Activated CD4-positive, alpha-beta T cell treated with anti-CD3 and anti-CD28 coated beads, Interleukin-2, Interleukin-6, amounts not matched to agents 100 ng/mL and 50 ng/mL, durations not matched to agents 16 hours and 8 hours (primary cell): ENCODE measurements around the gene EVI5L.
"Not testable (repeated sequence)": the region's sequence is repeated elsewhere in the genome, so short reads cannot be mapped to it uniquely, and the experiment has no call there.

Experiments
- DNase-seq: peaks from one replicate; pipeline ENCODE4 v3.0.0-alpha.2; 2020

The EVI5L gene

GRCh38 chr19:7848779-7849457, 18.9 kb downstream of the EVI5L start:
- no peak for DNase-seq

DNA sequence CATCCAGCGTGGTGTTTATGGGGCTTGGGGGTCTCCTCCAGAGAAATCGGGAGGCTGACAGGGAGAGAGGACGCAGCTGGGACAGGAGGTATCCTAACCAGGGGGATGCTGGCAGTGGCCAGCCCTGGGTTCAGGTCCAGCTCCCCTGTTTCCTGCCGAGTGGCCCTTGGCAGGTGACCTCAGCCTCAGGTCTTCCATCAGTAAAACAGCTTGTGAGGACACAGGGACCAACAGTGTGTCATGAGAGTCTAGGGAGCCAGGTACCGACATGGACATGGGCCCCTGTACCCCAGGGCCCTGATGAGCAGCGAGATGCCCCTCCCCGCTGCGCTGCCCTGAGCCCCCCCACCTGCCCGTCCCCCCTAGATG, 19.6 kb downstream of the EVI5L start:
- no peak for DNase-seq

- no peak for DNase-seq
Observed at GRCh38 chr19:7850000-7850813, 20.2 kb downstream of the EVI5L start.

GRCh38 chr19:7850945-7851622, 21.1 kb downstream of the EVI5L start:
- DNase-seq = no peak

DNA sequence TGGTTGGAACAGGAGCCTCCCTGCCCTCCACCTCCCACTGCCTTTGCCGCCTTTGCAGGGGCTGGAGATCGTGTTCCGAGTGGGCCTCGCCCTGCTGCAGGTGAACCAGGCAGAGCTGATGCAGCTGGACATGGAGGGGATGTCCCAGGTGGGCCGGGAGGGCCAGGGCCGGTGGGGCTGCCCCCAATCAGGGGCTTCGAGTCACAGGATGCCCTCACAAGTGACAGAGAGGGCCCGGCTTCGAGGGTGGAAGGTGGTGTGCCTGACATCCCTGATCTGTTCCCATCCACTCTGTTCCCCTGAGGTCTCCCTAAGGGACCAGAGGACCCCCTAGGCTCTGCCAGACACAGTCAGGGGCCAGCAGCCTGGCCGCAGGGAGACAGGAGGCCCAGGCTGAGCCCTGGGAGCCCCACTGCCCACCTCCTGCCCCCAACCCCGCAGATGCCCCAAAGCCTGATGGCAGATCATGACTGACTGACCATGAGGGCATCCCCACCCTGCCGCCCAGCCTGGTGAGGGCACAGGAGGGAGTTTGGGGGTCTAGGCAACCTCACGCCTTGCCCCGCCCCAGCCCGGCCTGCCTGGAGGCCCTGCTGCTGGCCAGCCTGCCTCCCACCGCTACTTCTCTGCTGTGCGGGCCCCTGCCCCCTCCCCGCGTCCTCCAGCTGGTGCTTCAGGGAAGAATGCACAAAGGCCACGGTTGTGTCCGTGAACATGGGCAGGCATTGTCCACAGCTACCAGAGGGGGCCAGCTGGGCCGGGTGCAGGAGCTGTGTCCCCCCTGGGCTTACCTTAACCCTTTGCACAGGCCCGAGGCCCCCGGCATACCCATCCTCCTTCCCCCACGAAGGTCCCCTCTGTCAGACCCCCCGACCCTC, 21.8 kb downstream of the EVI5L start:
- no peak for DNase-seq

DNA sequence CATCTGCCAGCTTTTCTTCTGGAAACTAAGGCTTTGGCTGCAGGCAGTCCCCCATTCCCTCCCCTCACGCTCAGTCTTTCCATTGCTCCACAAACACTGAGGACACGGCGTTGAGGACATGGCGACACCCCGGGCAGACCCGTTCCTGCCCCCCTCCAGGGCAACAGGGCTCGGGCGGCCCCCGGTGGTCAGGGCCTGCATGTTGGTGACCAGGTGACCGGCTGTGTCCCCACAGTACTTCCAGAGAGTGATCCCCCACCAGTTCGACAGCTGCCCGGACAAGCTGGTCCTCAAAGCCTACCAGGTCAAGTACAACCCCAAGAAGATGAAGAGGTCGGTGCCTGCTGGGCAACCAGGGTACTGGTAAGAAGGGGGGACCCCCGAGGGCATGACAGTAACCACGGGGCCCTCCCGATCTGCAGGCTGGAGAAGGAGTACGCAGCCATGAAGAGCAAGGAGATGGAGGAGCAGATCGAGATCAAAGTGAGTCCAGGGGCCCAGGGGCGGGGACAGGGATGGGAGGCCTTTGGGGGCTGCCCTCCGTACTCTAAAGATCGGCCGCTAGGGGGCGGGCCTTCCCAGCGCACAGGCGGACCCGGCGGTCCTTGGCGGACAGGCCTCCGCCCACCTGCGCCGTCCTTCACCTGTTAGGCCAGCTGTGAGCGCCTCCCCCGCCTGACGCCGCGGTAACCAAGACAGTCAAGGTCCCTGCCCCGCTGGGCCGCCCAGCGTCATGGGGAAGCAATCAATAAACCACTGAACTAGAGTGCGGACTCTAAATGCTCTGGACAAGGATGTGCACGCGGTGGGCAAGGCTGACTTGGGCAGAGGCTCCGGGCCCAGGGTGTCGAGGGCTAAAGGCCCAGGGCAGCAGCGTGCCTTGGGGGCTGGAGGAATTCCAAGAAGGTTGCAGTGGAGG, 23.1 kb downstream of the EVI5L start:
- DNase-seq = peak; percentile 75

DNA sequence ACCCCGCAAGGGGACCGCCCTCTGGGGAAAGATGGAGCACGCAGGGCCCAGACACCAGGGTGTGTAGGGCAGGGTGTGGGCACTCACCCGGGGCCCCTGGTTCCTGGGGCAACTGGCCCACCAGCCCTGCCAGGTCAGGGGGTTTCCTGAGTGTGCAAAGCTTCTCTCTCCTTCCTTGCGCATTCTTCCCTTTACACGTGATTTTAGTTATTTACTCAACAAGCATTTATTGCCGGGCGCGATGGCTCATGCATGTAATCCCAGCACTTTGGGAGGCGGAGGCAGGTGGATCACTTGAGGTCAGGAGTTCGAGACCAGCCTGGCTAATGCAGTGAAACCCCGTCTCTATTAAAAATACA, 23.7 kb downstream of the EVI5L start:
- DNase-seq = no peak

DNA sequence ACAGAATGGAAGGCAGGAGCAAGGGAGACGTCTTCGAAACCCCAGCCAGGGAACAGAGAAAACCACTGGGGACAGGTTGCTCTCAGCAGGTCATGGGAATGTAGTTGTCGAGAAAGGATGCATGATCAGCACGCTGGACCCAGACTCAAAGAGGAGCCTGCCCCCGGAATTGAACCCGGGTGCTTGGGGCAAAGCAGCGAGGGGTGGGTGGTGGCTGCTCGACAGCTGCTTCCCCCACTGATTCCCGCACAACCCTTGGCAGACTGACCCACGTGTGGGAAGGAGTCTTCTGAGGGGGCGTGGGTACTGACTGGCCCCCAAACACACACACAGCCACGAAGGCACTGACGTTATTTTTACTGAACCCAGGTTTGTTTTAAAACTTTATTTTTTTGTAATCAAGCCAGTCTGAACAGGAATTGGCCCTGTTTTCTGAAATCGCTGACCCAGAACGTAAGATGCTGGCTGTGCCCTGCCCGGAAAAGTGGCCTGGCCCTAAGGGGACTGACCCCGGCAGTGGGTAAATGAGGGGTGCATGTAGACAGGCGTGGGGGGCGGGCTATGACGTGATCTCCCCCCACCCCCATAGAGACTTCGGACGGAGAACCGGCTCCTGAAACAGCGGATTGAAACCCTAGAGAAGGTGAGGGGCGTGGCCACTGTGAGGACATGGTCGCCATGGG, 25.5 kb downstream of the EVI5L start:
- DNase-seq = no peak

DNA sequence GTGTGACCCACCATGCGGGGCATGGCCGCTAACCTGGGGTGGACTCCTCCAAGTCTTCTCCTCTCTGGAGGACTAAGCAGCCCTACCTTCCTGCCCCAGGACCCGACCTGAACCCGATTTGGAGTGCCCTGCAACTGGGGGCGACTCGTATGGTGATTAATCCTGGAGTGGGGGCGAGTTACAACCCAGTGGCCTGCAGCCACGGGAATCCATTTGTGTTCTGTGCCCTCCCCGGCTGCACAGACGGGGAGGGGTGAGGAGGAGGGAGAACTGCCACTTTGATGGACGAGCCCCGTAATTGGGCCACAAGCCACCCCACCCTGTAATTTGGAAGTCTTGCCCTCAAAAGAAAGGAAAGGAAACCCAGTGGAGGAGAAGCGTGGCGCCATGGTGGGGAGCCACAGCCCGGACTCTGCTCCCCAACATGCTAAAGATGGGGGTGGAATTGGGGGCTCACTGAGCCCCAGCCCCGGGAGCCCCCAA, 26.1 kb downstream of the EVI5L start:
- DNase-seq = no peak

- no peak for DNase-seq
Observed at GRCh38 chr19:7856679-7857663, 27.0 kb downstream of the EVI5L start.

DNA sequence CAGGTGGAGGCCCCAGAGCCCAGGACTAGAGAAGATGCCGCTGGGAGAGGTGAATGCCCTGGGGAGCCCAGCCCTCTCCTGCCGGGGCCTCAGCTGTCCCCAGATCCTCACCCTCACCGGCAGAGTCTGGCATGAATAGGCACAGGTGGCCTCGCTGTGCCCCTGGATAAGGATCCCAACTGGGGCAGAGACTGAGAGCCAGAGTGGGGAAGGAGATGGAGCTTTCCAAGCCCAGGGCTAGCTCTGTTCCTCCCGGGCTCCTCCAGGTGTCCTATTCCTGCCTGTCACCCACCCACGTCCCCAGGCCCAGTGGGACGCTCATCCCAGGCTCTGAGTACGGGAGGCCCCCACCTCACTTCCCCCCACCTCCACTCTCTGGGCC, 27.7 kb downstream of the EVI5L start:
- DNase-seq = no peak

DNA sequence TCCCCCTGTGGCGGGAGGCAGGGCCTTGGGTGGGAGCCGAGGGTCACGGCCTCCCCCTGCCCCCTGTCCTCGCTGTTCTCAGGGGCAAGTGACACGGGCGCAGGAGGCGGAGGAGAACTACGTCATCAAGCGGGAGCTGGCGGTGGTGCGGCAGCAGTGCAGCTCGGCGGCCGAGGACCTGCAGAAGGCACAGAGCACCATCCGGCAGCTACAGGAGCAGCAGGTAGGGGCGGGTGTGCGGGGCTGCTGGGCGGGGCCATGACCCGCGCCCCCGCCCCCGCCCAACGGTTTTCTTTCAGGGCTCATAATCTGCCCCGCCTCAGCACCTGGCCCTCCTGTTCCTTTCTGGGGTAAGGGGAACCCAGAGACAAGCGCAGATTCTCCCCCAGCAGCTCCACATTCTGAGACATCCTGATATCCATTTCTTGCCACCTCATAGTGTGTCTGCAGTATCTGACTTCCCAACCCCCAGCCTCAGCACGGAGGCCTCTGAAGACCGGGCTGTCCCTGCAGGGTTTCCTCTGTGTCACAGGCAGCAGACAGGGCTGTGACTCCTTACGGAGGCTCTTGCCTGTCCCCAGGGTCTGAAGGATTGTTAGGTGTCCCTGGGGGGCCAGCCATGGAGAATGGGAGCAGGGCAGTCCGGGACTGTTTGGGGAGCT, 28.2 kb downstream of the EVI5L start:
- DNase-seq = no peak

DNA sequence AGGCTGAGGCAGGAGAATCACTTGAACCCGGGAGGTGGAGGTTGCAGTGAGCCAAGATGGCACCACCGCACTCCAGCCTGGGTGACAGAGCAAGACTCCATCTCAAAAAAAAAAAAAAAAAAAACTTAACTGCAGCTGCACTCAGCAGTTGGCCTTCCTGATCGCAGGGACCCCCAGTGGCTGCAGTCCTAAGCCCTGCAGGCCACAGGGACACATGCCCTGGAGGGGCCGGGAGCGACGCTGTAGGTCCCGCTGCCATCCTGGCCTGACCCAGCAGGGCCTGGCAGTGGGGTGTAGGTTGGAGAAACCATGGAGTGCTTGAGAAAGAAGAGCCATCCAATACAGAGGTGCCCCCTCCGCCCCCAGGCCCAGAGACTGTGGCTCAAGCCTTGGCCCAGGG, 29.1 kb downstream of the EVI5L start:
- DNase-seq = not testable (repeated sequence)

DNA sequence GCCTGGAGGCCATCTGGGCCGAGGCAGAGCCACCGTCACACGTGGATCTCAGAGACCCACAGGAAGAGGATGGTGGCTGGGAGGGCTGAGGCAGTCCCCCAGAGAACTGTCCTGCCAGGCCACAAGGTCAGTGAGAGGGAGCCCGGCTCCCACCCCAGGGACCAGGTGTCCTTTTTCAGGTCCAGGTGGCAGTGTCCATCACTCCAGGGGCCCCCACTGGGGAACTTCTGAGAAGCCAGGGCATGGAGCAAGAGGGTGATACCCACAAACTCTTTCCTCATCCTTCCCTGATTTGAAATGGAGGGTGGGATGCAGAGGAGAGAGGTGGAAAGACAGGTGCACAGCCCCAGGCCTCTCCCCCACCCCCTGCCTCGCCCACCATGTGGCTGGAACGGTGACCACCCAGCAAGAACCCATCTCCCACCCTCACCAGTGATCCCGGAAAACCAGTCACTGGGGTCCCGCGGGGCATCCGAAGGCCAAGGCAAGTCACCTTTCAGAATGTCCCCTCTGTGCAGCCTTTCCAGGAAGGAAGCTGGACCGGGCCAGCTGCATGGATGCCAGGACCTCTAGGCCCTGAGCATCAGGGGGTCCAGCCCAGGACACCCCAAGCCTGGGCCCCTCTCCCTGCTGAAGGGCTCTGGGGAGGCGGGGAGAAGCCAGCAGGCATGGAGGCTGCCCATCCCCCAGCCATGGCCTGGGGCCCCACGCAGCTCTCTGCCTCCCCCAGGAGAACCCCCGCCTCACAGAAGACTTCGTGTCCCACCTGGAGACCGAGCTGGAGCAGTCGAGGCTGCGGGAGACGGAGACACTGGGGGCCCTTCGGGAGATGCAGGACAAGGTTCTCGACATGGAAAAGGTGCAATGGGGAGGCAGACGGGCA, 30.1 kb downstream of the EVI5L start:
- no peak for DNase-seq

DNA sequence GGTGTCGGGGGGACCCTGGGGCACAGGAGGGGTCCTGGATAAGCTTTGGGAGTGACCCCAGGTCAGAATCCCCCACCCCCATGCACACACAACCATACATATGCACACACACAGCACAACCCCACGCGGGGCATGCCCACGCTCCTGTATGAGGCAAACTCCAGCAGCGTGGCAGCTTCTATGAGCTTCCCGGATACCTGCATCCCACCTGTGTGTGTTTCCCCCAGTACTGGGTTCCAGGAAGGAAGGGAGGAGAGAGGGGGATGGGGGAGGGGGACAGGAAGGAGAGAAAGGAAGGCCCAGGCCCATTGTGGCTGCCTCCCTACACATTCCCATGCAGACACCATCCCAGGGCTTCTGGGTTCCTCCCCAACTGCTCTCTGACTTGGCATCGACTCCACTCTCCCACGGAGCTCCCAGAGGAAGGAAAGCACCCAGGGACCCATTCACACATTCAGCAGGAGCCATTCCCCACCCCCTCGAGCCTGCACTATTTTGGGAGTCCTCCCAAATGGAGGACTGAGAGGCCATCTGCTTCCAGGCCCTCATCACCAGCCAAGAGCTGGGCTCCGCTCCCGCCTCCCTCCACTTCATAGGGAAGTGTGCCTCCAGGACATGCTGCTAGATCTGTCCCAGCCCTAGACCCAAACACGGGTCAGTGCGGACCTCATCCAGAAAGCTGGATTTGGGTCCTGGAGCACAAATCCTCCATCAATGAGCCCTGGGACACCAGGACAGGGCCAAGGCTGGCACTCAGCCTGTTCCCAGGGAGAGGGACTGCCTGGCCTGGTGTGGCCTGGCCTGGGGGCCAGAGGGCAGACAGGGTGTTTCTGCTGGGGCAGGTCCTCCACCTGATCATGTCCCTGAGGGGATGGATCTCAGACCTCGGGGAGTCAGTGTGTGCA, 30.9 kb downstream of the EVI5L start:
- no peak for DNase-seq

GRCh38 chr19:7861619-7862412, 31.8 kb downstream of the EVI5L start:
- no peak for DNase-seq
